GM13977 (cell line): ENCODE data around the gene NEUROD2.

Experiments used
- DNase-seq: peaks from one replicate; pipeline ENCODE4 v3.0.0; 2012; ENCODE audit warnings: low spot score
- in situ Hi-C: fragments of 300-500 bp; cut with MboI; formaldehyde crosslinking; loops from one replicate; pipeline ENCODE4 v1.12.0; 2022; ENCODE audit warnings: low sequenced_read_pairs, low pct_unique_long_range_greater_than_20kb, mixed read lengths, inconsistent platforms; ENCODE audit not compliant: unreplicated experiment
- TF ChIP-seq, protein P1 (sequence below): IDR thresholded peaks from 2 replicates; pipeline ENCODE4 v1.5.1; 2012; ENCODE audit warnings: mild to moderate bottlenecking, control low read depth; ENCODE audit not compliant: insufficient read depth; ENCODE audit errors: extremely low read depth, missing control alignments

The NEUROD2 gene

DNA sequence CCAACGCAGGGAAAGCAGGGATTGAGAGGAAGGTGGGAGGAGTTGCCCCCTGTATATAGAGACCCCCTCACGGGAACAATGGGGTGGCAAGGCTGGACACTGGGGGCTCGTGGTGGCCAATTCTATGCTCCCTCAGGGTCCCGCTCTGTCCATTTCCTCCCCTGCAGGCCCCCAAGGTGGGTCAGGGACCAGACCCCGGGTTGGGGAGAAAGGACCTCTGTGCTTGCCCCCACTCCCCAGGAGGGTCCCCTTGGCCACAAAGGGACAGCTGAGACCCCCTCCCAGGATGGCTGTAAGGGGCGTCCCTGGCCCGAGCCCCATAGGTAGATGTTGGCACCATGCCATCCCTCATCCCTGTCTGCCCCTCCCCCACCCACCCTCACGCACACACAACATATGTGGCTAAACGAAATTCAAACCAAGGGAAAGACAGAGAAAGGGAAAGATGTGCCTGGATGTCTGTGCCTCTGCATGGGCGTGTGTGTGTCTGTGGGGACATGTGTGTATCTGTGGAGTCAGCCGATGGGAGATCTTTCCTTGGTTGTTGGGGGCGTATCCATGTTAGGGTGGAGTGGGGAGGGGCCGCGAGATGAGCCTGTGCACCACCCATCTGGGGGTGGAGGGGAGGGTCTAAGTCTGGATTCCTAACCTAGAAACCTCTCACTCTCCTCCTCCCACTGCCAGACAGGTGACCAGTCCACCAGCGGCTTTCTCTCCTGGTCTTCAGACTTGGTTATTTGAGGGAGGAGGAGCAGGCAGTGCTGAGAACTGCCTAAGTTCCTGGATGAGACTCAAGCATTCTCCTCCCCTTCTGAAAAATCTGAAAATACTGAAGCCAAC, 642 bp upstream of the NEUROD2 start:
- in situ Hi-C loops, result no loop called here
- DNase-seq, result no peak
- TF ChIP-seq, protein P1, sequence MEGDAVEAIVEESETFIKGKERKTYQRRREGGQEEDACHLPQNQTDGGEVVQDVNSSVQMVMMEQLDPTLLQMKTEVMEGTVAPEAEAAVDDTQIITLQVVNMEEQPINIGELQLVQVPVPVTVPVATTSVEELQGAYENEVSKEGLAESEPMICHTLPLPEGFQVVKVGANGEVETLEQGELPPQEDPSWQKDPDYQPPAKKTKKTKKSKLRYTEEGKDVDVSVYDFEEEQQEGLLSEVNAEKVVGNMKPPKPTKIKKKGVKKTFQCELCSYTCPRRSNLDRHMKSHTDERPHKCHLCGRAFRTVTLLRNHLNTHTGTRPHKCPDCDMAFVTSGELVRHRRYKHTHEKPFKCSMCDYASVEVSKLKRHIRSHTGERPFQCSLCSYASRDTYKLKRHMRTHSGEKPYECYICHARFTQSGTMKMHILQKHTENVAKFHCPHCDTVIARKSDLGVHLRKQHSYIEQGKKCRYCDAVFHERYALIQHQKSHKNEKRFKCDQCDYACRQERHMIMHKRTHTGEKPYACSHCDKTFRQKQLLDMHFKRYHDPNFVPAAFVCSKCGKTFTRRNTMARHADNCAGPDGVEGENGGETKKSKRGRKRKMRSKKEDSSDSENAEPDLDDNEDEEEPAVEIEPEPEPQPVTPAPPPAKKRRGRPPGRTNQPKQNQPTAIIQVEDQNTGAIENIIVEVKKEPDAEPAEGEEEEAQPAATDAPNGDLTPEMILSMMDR, result no peak

DNA sequence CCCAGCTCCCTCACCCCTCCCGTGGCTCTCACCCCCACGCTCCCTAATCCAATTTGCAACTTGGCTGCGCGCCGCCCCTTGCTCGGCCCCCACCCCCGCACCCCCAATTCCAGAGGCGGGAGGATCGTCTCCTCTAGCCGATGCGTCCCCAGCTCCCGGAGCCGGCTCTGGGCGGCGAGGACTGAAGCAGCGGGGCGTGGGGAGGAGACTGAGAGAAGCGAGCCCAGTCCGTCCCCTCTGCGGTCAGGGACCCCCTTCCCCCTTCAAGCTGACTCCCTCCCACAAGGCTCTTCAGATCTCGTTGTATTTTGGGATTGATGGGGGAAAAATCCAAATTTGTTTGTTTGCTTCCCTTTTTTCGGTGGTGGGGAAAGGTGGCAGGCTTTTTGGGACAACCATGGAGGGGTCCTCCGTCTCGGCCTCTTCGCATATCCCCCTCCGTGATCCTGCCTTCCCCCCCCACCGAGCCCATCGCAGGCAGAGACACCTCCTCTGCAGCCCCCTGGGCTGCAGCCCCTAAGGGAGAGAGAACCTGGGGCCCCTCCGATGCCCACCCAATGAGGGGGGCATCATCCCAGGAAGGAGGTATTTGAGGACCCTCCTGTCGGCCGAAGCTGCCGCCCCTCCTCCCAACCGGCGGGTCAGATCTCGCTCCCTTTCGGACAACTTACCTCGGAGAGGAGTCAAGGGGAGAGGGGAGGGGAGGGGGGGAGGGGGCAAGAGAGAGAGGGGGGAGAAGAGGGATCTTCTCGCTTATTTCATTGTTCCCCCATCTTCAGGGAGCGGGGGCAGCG, 466 bp downstream of the NEUROD2 start:
- in situ Hi-C loops, result no loop called here
- TF ChIP-seq, protein P1, result no peak
- no peak for DNase-seq

DNA sequence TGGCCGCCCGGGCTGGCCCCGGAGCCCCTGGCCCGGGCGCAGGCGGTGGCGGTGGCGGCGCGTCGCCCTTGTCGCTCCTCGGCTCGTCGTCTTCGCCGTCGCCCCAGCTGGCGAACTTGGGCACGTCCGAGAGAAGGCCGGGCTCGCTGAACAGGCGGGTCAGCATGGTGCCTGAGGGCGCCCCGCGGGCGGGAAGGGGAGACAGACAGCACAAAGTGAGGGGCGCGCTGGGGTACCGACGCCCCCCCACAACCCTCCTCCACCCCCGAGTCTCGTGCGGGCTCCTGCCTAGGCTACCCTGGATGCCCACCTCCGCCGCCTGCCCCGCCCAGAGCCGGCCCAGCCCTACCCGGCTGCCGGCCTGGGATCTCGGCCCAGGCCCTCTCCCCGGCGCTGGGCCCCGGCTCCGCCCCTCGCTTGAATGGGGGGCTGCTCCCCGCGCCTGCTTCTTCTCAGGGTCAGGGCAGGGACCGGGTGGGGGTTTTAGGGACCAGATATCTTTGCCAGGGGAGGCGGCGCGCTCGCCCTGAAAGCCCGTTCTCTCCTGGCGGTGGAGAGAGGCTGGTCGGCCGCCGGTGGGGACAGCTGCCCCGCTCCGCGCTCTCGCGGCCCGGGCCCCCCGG, 1.2 kb downstream of the NEUROD2 start:
- in situ Hi-C loops, result no loop called here
- TF ChIP-seq, protein P1, result no peak
- DNase-seq, result no peak

DNA sequence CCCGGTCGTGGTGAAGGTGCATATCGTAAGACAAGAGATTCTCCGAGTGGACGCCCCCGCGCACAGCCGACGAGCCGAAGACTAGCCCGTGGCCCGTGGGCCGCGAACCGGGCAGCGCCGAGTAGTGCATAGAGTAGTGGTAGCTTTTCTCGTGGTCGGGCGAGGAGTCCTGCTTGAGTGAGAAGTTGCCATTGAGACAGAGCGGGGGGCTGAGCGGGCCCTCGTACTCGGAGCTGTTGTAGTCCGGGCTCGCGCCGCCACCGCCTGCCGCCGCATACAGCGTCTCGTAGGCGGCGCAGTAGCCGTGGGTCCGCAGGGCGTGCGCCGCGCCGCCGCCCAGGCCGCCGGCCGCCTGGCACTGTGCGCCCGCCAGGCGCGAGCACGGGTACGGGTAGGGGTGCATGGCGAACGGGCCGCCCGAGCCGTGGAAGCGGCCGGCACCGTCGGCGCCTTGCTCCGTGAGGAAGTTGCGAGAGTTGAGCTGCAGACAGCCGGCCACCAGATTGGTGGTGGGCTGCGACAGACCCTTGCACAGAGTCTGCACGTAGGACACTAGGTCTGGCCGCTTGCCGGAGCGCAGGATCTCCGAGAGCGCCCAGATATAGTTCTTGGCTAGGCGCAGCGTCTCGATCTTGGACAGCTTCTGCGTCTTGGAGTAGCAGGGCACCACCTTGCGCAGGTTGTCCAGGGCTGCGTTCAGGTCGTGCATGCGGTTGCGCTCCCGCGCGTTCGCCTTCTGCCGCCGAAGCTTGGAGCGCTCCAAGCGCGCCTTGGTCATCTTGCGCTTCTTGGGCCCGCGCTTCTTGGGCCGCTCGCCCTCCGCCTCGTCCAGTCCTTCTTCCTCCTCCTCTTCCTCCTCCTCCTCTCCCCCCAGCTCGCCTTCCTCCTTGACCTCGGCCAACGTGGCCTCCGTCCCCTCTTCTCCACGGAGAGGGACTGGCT, 2.0 kb downstream of the NEUROD2 start:
- TF ChIP-seq, protein P1, result no peak
- in situ Hi-C loops, result no loop called here
- DNase-seq, result no peak

DNA sequence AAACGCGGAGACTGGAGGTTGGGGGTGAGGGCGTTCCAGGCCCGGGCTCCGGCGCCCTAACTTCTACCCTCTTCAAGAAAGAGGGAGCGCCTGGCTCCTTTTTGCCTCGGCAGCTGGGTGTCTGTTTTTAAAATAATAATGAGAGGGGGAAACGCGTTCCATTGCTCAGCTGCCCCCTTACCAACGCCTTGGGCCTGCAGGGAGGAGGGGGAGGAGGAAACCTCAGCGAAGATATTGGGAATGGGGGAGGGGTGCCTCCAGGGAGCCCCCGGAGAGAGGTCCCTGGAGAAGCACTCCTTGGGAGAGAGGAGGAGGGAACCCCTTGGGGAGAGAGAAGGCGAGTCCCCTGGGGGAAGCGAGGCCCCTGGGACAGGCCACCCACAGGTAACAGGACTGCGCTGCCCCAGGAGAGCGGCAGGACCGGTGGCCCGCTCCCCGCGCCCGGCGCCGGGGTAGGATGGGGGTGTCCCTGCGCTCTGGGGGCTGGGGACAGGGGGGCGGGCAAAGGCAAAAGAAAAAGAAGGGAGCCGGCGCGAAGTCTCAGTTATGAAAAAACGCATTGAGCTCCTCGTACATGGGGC, 2.7 kb downstream of the NEUROD2 start:
- no peak for DNase-seq
- in situ Hi-C loops, result no loop called here
- TF ChIP-seq, protein P1, result no peak
